ENCODE data around the gene HPCAL1.

HPCAL1 gene

DNA sequence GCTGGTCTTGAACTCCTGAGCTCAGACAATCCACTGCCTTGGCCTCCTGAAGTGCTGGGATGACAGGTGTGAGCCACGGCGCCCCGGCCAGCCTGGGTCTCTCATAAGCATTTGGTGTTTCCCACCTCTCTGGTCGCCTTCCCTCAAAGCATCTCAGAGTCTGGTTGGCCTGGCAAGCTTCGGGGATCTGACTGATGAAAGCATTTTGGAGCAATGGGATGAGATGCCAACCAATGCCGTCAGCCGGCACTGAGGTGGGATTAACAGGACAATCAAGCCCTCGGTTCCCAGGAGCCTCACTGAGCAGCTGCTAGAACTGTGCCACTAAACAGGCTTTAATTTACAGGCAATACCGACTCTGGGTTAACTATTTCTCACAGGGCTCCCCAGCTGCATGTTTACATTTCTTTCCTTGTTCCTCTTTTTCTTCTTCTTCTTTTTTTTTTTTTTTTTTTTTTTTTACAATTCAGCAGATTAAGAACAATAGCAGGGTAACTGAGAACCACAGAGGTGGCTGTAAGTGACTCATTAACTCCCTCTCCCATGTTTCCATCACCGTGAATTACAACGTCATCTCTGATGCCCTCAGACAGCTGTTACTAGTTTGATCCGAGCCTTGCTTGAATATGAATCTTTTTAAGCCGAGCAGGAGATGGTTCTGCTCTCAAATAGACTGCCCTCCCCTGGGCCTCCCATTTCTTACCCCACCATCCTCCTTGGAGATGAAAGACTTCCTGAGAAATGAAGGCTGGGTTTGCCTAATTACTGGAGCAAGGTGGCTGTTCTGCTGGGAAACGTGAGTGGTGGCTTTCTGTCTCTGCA lies 107.5 kb downstream of the HPCAL1 start:
- H3K4me1 ChIP-seq (ENCODE audit: control insufficient read depth, insufficient read depth, low read length, unreplicated experiment): peaks cover 48% of the 10 kb centered on the region
- H3K27me3 ChIP-seq (ENCODE audit: insufficient read depth, low read length): no peaks in the 10 kb centered on the region
- no peaks in the 10 kb centered on the region for H3K79me2 ChIP-seq (ENCODE audit: control insufficient read depth, insufficient read depth, low read length, unreplicated experiment)
- no peak overlapping the region for H2AFZ ChIP-seq (ENCODE audit: low read length, unreplicated experiment)
- no peak overlapping the region for H3K27ac ChIP-seq (ENCODE audit: low read depth, low read length)
- no peak overlapping the region for H3K4me3 ChIP-seq (ENCODE audit: low read depth, low read length)
- H3K36me3 ChIP-seq (ENCODE audit: insufficient read depth, low read length): peaks cover 6% of the 10 kb centered on the region; the same call in 1 of the 2 replicates

- Histone ChIP-seq H3K27ac (ENCODE audit: low read depth, low read length) (no peak overlapping the region), H3K4me1 (ENCODE audit: control insufficient read depth, insufficient read depth, low read length, unreplicated experiment) (peaks cover 41% of the 10 kb centered on the region), H3K79me2 (ENCODE audit: control insufficient read depth, insufficient read depth, low read length, unreplicated experiment) (peaks cover 2% of the 10 kb centered on the region), H3K4me3 (ENCODE audit: low read depth, low read length) (no peak overlapping the region), H2AFZ (ENCODE audit: low read length, unreplicated experiment) (no peak overlapping the region), H3K27me3 (ENCODE audit: insufficient read depth, low read length) (no peaks in the 10 kb centered on the region), H3K36me3 (ENCODE audit: insufficient read depth, low read length) (peaks cover 6% of the 10 kb centered on the region; the same call in 1 of the 2 replicates)
Measured at GRCh38 chr2:10410823-10411437, 108.2 kb downstream of the HPCAL1 start.

DNA sequence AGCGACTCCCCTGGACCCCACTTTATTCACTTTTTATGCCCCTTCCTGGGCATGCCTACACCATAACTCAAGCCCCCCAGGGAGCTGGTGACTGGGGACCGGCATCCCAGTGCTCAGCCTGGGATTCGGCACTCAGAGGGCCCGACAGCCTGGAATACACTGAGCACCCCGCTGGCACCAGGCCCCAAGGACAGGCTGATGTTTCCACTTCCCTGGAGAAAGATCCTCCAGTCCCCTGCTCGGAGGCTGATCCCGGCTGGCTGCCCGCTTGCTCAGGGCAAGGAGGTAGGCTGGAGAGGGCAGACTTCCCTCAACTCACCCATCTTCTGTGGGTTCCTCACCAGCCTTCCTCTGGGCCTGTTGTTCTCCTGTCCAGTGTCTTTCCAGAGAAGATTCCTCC lies 108.9 kb downstream of the HPCAL1 start:
- no peak overlapping the region for H3K4me3 ChIP-seq (ENCODE audit: low read depth, low read length)
- H3K27me3 ChIP-seq (ENCODE audit: insufficient read depth, low read length): no peaks in the 10 kb centered on the region
- H3K36me3 ChIP-seq (ENCODE audit: insufficient read depth, low read length): peaks cover 6% of the 10 kb centered on the region; the same call in 1 of the 2 replicates
- no peak overlapping the region for H2AFZ ChIP-seq (ENCODE audit: low read length, unreplicated experiment)
- peaks cover 34% of the 10 kb centered on the region for H3K4me1 ChIP-seq (ENCODE audit: control insufficient read depth, insufficient read depth, low read length, unreplicated experiment)
- H3K27ac ChIP-seq (ENCODE audit: low read depth, low read length): no peak overlapping the region
- H3K79me2 ChIP-seq (ENCODE audit: control insufficient read depth, insufficient read depth, low read length, unreplicated experiment): peaks cover 2% of the 10 kb centered on the region

DNA sequence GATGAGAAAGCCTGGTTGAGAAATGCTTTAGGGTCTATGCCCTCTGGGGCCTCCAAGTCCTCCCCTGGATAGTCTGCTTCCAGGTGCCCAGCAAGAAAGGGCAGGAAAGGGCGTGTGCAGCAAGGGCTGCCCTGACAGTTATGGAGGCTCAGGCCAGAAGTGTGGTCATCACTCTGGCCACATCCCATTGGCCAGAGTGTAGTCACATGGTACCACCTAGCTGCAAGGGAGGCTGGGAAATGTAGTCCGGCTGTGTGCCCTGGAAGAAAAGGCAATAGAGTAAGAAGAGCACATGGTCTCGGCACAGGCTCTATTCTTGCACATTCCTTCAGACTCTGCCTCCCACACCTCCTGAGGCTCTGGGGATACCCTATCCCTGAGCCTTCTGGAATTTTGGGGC lies 109.7 kb downstream of the HPCAL1 start:
- H3K79me2 ChIP-seq (ENCODE audit: control insufficient read depth, insufficient read depth, low read length, unreplicated experiment): peaks cover 2% of the 10 kb centered on the region
- peaks cover 6% of the 10 kb centered on the region; the same call in 1 of the 2 replicates for H3K36me3 ChIP-seq (ENCODE audit: insufficient read depth, low read length)
- no peak overlapping the region for H3K27ac ChIP-seq (ENCODE audit: low read depth, low read length)
- peaks cover 26% of the 10 kb centered on the region for H3K4me1 ChIP-seq (ENCODE audit: control insufficient read depth, insufficient read depth, low read length, unreplicated experiment)
- H3K4me3 ChIP-seq (ENCODE audit: low read depth, low read length): no peak overlapping the region
- H3K27me3 ChIP-seq (ENCODE audit: insufficient read depth, low read length): no peaks in the 10 kb centered on the region
- no peak overlapping the region for H2AFZ ChIP-seq (ENCODE audit: low read length, unreplicated experiment)

GRCh38 chr2:10413503-10413902 lies 110.8 kb downstream of the HPCAL1 start:
- Histone ChIP-seq H3K27me3 (ENCODE audit: insufficient read depth, low read length) (no peaks in the 10 kb centered on the region), H3K4me1 (ENCODE audit: control insufficient read depth, insufficient read depth, low read length, unreplicated experiment) (peaks cover 16% of the 10 kb centered on the region), H3K27ac (ENCODE audit: low read depth, low read length) (no peak overlapping the region), H3K36me3 (ENCODE audit: insufficient read depth, low read length) (peaks cover 6% of the 10 kb centered on the region; the same call in 1 of the 2 replicates), H3K4me3 (ENCODE audit: low read depth, low read length) (no peak overlapping the region), H3K79me2 (ENCODE audit: control insufficient read depth, insufficient read depth, low read length, unreplicated experiment) (peaks cover 2% of the 10 kb centered on the region), H2AFZ (ENCODE audit: low read length, unreplicated experiment) (no peak overlapping the region)

DNA sequence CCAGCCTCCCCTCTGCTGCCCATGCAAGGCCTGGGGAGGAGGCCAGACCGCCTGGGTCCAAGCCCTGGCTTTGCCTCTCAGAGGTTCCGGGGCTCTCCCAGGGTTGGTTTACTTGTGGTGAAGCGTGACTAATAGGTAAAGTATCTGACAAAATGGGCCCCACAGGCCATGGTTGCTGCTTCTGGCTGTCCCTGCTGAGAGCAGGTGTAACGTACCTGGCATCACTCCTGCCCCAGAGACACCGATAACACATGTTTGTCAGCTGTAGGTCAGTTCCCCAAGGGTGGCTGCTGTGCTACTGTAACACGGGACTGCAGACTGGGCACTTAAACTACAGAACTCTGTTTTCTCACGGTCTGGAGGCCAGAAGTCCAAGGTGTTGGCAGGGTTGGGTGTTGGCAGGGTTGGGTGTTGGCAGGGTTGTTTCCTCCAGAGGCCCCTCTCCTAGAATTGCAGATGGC lies 111.3 kb downstream of the HPCAL1 start:
- peaks cover 11% of the 10 kb centered on the region for H3K4me1 ChIP-seq (ENCODE audit: control insufficient read depth, insufficient read depth, low read length, unreplicated experiment)
- H3K36me3 ChIP-seq (ENCODE audit: insufficient read depth, low read length): peaks cover 6% of the 10 kb centered on the region; the same call in 1 of the 2 replicates
- no peak overlapping the region for H3K4me3 ChIP-seq (ENCODE audit: low read depth, low read length)
- H3K27ac ChIP-seq (ENCODE audit: low read depth, low read length): no peak overlapping the region
- H3K27me3 ChIP-seq (ENCODE audit: insufficient read depth, low read length): no peaks in the 10 kb centered on the region
- peaks cover 2% of the 10 kb centered on the region for H3K79me2 ChIP-seq (ENCODE audit: control insufficient read depth, insufficient read depth, low read length, unreplicated experiment)
- H2AFZ ChIP-seq (ENCODE audit: low read length, unreplicated experiment): no peak overlapping the region

DNA sequence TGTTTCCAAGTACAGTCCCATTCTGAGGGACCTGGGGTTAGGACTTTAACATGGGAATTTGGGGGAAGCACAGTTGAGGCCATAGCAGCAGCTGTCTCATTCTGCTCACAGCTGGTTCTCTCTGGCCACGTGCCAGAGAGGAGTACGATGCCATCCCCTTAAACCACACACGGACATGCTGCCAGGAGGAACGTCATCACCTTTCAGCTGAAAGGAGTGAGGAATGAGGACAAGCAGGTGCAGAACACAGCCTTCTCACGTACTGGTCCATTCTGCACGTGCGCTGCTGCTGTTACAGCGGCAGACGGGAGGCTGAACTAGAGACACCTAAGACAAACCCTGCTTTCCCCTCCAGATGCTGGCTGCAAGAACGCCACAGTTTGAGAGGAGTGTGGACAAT lies 111.9 kb downstream of the HPCAL1 start:
- Histone ChIP-seq H3K4me1 (ENCODE audit: control insufficient read depth, insufficient read depth, low read length, unreplicated experiment) (peaks cover 10% of the 10 kb centered on the region), H3K27me3 (ENCODE audit: insufficient read depth, low read length) (no peaks in the 10 kb centered on the region), H2AFZ (ENCODE audit: low read length, unreplicated experiment) (no peak overlapping the region), H3K79me2 (ENCODE audit: control insufficient read depth, insufficient read depth, low read length, unreplicated experiment) (peaks cover 2% of the 10 kb centered on the region), H3K27ac (ENCODE audit: low read depth, low read length) (no peak overlapping the region), H3K4me3 (ENCODE audit: low read depth, low read length) (no peak overlapping the region), H3K36me3 (ENCODE audit: insufficient read depth, low read length) (peaks cover 6% of the 10 kb centered on the region; the same call in 1 of the 2 replicates)

DNA sequence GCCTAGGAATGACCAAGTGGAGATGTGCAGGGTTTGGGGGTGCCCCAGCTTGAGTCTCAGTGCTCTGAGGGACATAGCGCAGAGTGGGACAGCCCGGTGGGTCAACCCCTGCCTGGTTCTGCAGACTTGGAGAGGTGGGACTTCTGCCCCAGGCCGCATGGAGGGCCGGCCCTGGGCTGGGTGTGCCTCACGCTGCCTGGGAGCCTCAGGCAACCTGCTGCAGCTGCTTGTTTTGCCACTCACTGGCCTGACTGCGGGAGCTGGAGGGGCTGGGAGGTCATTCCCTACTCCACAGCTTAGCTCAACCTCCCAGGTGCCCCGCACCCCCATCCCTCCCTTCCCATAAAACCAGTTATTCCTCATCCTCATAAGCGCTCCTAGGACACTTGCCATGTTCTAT lies 112.3 kb downstream of the HPCAL1 start:
- H3K4me3 ChIP-seq (ENCODE audit: low read depth, low read length): no peak overlapping the region
- peaks cover 10% of the 10 kb centered on the region for H3K4me1 ChIP-seq (ENCODE audit: control insufficient read depth, insufficient read depth, low read length, unreplicated experiment)
- H3K27me3 ChIP-seq (ENCODE audit: insufficient read depth, low read length): no peaks in the 10 kb centered on the region
- H3K36me3 ChIP-seq (ENCODE audit: insufficient read depth, low read length): peaks cover 6% of the 10 kb centered on the region; the same call in 1 of the 2 replicates
- H3K27ac ChIP-seq (ENCODE audit: low read depth, low read length): no peak overlapping the region
- peaks cover 2% of the 10 kb centered on the region for H3K79me2 ChIP-seq (ENCODE audit: control insufficient read depth, insufficient read depth, low read length, unreplicated experiment)
- no peak overlapping the region for H2AFZ ChIP-seq (ENCODE audit: low read length, unreplicated experiment)

DNA sequence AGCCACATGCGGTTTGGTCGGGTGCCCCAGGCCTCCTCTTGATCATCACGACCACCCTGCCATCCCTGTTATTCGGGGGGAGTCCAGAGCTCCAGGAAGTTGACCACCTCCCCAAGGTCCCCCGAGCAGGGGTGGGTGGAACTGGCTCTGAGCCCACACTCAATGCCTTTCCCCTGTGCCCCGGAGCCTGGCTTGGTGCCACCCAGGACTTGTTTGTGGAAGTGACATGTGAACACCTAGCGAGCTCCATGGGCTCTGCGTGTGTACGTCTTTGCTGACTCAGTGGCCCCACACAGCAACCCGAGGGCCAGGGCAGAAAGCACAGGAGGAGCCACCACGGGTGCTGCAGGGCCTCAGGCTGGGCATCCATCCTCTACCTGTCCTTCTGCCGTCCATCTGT lies 112.9 kb downstream of the HPCAL1 start:
- no peak overlapping the region for H2AFZ ChIP-seq (ENCODE audit: low read length, unreplicated experiment)
- H3K27ac ChIP-seq (ENCODE audit: low read depth, low read length): no peak overlapping the region
- H3K27me3 ChIP-seq (ENCODE audit: insufficient read depth, low read length): no peaks in the 10 kb centered on the region
- peaks cover 6% of the 10 kb centered on the region; the same call in 1 of the 2 replicates for H3K36me3 ChIP-seq (ENCODE audit: insufficient read depth, low read length)
- H3K4me3 ChIP-seq (ENCODE audit: low read depth, low read length): no peak overlapping the region
- peaks cover 10% of the 10 kb centered on the region for H3K4me1 ChIP-seq (ENCODE audit: control insufficient read depth, insufficient read depth, low read length, unreplicated experiment)
- H3K79me2 ChIP-seq (ENCODE audit: control insufficient read depth, insufficient read depth, low read length, unreplicated experiment): peaks cover 2% of the 10 kb centered on the region

DNA sequence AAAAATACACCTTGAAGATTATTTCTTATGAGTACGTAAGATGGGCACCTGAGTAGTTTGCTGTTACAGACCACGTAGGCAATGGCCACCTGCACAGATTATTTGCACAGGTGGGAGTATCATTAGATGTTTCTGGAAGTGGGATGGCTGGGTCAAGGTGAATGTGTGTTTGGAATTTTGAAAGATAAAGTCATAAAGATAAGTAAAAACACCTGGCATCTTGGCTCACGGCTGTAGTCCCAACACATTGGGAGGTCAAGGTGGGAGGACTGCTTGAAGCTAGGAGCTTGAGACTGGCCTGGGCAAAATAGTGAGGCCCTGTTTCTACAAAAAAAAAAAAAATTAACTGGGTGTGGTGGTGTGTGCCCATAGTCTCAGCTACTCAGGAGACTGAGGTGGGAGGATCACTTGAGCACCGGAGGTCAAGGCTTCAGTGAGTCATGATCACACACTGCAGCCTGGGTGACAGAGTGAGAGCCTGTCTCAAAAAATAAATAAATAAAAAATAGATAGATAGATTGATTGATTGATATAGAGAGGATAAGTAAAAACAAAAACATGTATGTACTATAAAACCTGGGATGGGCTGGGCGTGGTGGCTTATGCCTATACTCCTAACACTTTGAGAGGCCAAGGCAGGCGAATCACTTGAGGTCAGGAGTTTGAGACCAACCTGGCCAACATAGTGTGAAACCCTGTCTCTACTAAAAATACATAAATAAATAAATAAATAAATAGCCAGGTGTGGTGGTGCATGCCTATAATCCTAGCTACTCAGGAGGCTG lies 115.0 kb downstream of the HPCAL1 start:
- Histone ChIP-seq H3K36me3 (ENCODE audit: insufficient read depth, low read length) (no peaks in the 10 kb centered on the region), H3K4me1 (ENCODE audit: control insufficient read depth, insufficient read depth, low read length, unreplicated experiment) (peaks cover 10% of the 10 kb centered on the region), H3K27ac (ENCODE audit: low read depth, low read length) (no peak overlapping the region), H2AFZ (ENCODE audit: low read length, unreplicated experiment) (no peak overlapping the region), H3K79me2 (ENCODE audit: control insufficient read depth, insufficient read depth, low read length, unreplicated experiment) (peaks cover 2% of the 10 kb centered on the region), H3K27me3 (ENCODE audit: insufficient read depth, low read length) (no peaks in the 10 kb centered on the region), H3K4me3 (ENCODE audit: low read depth, low read length) (no peak overlapping the region)
